Fibroblast of the aortic adventitia (primary cell): ENCODE measurements around the gene TAGAP. TPM values are rescaled to one million over a fixed set of nuclear protein-coding genes. Genes with fewer than 3 reads are reported as not detected.

ENCODE experiments used
- DNase-seq: peaks from one replicate; pipeline ENCODE4 v3.0.0-alpha.2; 2010; ENCODE audit warnings: low read depth
- H3K4me3 ChIP-seq: 2 replicates; pipeline ENCODE4 v1.5.1; 2011; ENCODE audit warnings: low read depth, mild to moderate bottlenecking, control low read depth, low read length, moderate library complexity
- CTCF ChIP-seq: IDR thresholded peaks from 2 replicates; pipeline ENCODE4 v1.5.1; 2011; ENCODE audit warnings: mild to moderate bottlenecking, low read length, control low read depth, inconsistent platforms; ENCODE audit not compliant: insufficient read depth
- total RNA-seq: library from RNA; depleted of rRNA; stranded (reverse); fragments of >200 nt; gene quantifications from 2 replicates; pipeline ENCODE4 v1.2.3, GENCODE V29; 2012; ENCODE audit warnings: low replicate concordance

Gene TAGAP
- total RNA-seq, 1 donor = not detected

GRCh38 chr6:159004592-159004991 lies 40.2 kb downstream of the TAGAP start:
- no peak for DNase-seq
- H3K4me3 ChIP-seq = no peak overlapping the region
- no peak for TF ChIP-seq CTCF

- TF ChIP-seq CTCF = no peak
- DNase-seq = no peak
- no peak overlapping the region for H3K4me3 ChIP-seq
These were observed 42.2 kb downstream of the TAGAP start for GRCh38 chr6:159002432-159003155.

GRCh38 chr6:158999666-159000403 lies 45.0 kb downstream of the TAGAP start, which contains the start of gene RSPH3:
Gene RSPH3 (minus strand): TSS chr6:159000202. CDS start chr6:158999550, 652 bp downstream.
- TF ChIP-seq CTCF = peak; percentile 23
- peak within 1 kb of the TSS; percentile 95 for H3K4me3 ChIP-seq
- DNase-seq = peak; percentile 84

GRCh38 chr6:158999154-158999665 lies 45.6 kb downstream of the TAGAP start:
- TF ChIP-seq CTCF = no peak
- H3K4me3 ChIP-seq = peak overlapping the region; percentile 95
- DNase-seq = peak; percentile 12

- no peak overlapping the region for H3K4me3 ChIP-seq
- TF ChIP-seq CTCF = no peak
- no peak for DNase-seq
These were observed 47.9 kb downstream of the TAGAP start for GRCh38 chr6:158996856-158997255.

GRCh38 chr6:158993639-158994038 lies 51.2 kb downstream of the TAGAP start:
- no peak for TF ChIP-seq CTCF
- DNase-seq = no peak
- H3K4me3 ChIP-seq = no peak overlapping the region
